ENCODE results near the gene MXD3. TPM values are rescaled to one million over a fixed set of nuclear protein-coding genes. Genes with fewer than 3 reads are reported as not detected.

Gene MXD3
- total and polyA plus RNA-seq, 8 donors, result 3.0 to 55.0 (median 6.5) TPM

GRCh38 chr5:177339107-177339638, 27.5 kb upstream of the MXD3 start:
- intact Hi-C loops (cut with DNase I), result no loop called here
- Histone ChIP-seq H3K9me3 (no peaks in the 10 kb centered on the region), H3K4me1 (no peaks in the 10 kb centered on the region), H3K36me3 (peaks cover 0 to 61% (median 35%) of the 10 kb centered on the region in 3 donors), H3K4me3 (no peak overlapping the region), H3K27ac (no peak overlapping the region), H3K27me3 (no peaks in the 10 kb centered on the region)
- peak in 1 of 6 donors; percentile 58 for DNase-seq
- FAIRE-seq, result no peak
- TF ChIP-seq CTCF (IDR thresholded peaks at IDR 0.05), result no peak
- ATAC-seq, result peak in 2 of 4 donors; percentile 33 to 35
- 61 to 66% methylated on average over 11 of the region's 11 CpGs for WGBS, 2 donors

GRCh38 chr5:177338251-177339106, 26.8 kb upstream of the MXD3 start:
- no peak for FAIRE-seq
- 82 to 88% methylated on average over 21 to 22 of the region's 22 CpGs for WGBS, 2 donors
- peaks cover 0 to 68% (median 42%) of the 10 kb centered on the region in 3 donors for H3K36me3 ChIP-seq

GRCh38 chr5:177336603-177337494, 25.2 kb upstream of the MXD3 start:
- DNase-seq (peak in 1 of 6 donors; percentile 73), ATAC-seq (no peak), FAIRE-seq (no peak)
- Histone ChIP-seq H3K4me1 (no peaks in the 10 kb centered on the region), H3K27me3 (no peaks in the 10 kb centered on the region), H3K36me3 (peaks cover 0 to 80% (median 44%) of the 10 kb centered on the region in 3 donors), H3K9me3 (no peaks in the 10 kb centered on the region), H3K4me3 (no peak overlapping the region), H3K27ac (no peak overlapping the region)
- intact Hi-C loops (cut with DNase I), result no loop called here
- TF ChIP-seq CTCF (IDR thresholded peaks at IDR 0.05), result no peak
- 88 to 90% methylated on average over 34 to 36 of the region's 36 CpGs for WGBS, 2 donors

More at GRCh38 chr5:177338251-177339106, 26.8 kb upstream of the MXD3 start:
- H3K9me3 ChIP-seq, result no peaks in the 10 kb centered on the region
- DNase-seq (peak in 1 of 6 donors; percentile 70), ATAC-seq (no peak)
- no peak overlapping the region for H3K27ac ChIP-seq
- TF ChIP-seq CTCF (IDR thresholded peaks at IDR 0.05), result no peak
- no peak overlapping the region for H3K4me3 ChIP-seq
- no peaks in the 10 kb centered on the region for H3K4me1 ChIP-seq
- no peaks in the 10 kb centered on the region for H3K27me3 ChIP-seq
- intact Hi-C loops (cut with DNase I), result no loop called here

- TF ChIP-seq CTCF (IDR thresholded peaks at IDR 0.05), result no peak
- Histone ChIP-seq H3K36me3 (peaks cover 0 to 79% (median 44%) of the 10 kb centered on the region in 3 donors), H3K4me1 (no peaks in the 10 kb centered on the region), H3K9me3 (no peaks in the 10 kb centered on the region), H3K27me3 (no peaks in the 10 kb centered on the region), H3K4me3 (no peak overlapping the region), H3K27ac (no peak overlapping the region)
- peak in 1 of 6 donors; percentile 64 for DNase-seq
- WGBS, 2 donors, result 65 to 67% methylated on average over 12 of the region's 12 CpGs
- FAIRE-seq, result no peak
- intact Hi-C loops (cut with DNase I), result no loop called here
- ATAC-seq, result peak in 3 of 4 donors; percentile 42 to 78 (median 54)
Measured at GRCh38 chr5:177336112-177336511, 24.4 kb upstream of the MXD3 start.

Measured in pancreas (tissue), 10 donors.